Immature natural killer cell (primary cell): ENCODE data around the gene CHTOP. TPM values are rescaled to one million over a fixed set of nuclear protein-coding genes. Genes with fewer than 3 reads are reported as not detected.
"Not testable (repeated sequence)": the region's sequence is repeated elsewhere in the genome, so short reads cannot be mapped to it uniquely, and the experiment has no call there.

Experiments used
- DNase-seq, 3 donors: peaks; one replicate each; pipeline ENCODE4 v3.0.0; 2022; ENCODE audit warnings: mixed read lengths in 1 of 3
- H3K27ac Mint-ChIP-seq, 6 donors: one replicate each; pipeline ENCODE4 v1.8.0; 2020; ENCODE audit warnings: mixed read lengths in 6 of 6, mild to moderate bottlenecking in 5 of 6, inconsistent platforms in 4 of 6, moderate library complexity in 3 of 6
- H3K27me3 Mint-ChIP-seq, 3 donors: one replicate each; pipeline ENCODE4 v1.8.0; 2020 to 2021; ENCODE audit warnings: low read depth in 3 of 3, mild to moderate bottlenecking in 3 of 3, mixed read lengths in 3 of 3, moderate library complexity in 3 of 3, inconsistent platforms in 1 of 3
- H3K36me3 Mint-ChIP-seq, 3 donors: one replicate each; pipeline ENCODE4 v1.8.0; 2020; ENCODE audit warnings: mixed read lengths in 3 of 3, inconsistent platforms in 2 of 3, mild to moderate bottlenecking in 2 of 3
- H3K4me1 Mint-ChIP-seq, 2 donors: one replicate each; pipeline ENCODE4 v1.8.0; 2020; ENCODE audit warnings: inconsistent platforms in 2 of 2, mild to moderate bottlenecking in 2 of 2, mixed read lengths in 2 of 2, moderate library complexity in 1 of 2
- H3K4me3 Mint-ChIP-seq, 5 donors: one replicate each; pipeline ENCODE4 v1.8.0; 2020; ENCODE audit warnings: mild to moderate bottlenecking in 5 of 5, mixed read lengths in 5 of 5, inconsistent platforms in 3 of 5, moderate library complexity in 3 of 5
- H3K9me3 Mint-ChIP-seq, 6 donors: one replicate each; pipeline ENCODE4 v1.8.0; 2020; ENCODE audit warnings: mild to moderate bottlenecking in 6 of 6, mixed read lengths in 6 of 6, inconsistent platforms in 4 of 6, moderate library complexity in 3 of 6
- polyA plus RNA-seq, 3 donors: library from polyadenylated mRNA; unstranded; fragments of 300-500 nt; fragmentation: Illumina TruSeq; gene quantifications; one replicate each; pipeline ENCODE4 v1.2.3, GENCODE V29; 2021

The CHTOP gene
- polyA plus RNA-seq, 3 donors from 2014 or later = 37.5 to 70.8 (median 63.1) TPM

- no peak overlapping the region for H3K4me3 Mint-ChIP-seq
- H3K27me3 Mint-ChIP-seq = peaks cover 4 to 16% (median 13%) of the 10 kb centered on the region in 3 donors
- H3K36me3 Mint-ChIP-seq = no peaks in the 10 kb centered on the region
- DNase-seq = no peak
- no peaks in the 10 kb centered on the region for H3K9me3 Mint-ChIP-seq
- no peak overlapping the region for H3K27ac Mint-ChIP-seq
- peaks cover 23 to 44% of the 10 kb centered on the region in 2 donors for H3K4me1 Mint-ChIP-seq
Observed at GRCh38 chr1:153630384-153630783, 3.5 kb upstream of the CHTOP start.

DNA sequence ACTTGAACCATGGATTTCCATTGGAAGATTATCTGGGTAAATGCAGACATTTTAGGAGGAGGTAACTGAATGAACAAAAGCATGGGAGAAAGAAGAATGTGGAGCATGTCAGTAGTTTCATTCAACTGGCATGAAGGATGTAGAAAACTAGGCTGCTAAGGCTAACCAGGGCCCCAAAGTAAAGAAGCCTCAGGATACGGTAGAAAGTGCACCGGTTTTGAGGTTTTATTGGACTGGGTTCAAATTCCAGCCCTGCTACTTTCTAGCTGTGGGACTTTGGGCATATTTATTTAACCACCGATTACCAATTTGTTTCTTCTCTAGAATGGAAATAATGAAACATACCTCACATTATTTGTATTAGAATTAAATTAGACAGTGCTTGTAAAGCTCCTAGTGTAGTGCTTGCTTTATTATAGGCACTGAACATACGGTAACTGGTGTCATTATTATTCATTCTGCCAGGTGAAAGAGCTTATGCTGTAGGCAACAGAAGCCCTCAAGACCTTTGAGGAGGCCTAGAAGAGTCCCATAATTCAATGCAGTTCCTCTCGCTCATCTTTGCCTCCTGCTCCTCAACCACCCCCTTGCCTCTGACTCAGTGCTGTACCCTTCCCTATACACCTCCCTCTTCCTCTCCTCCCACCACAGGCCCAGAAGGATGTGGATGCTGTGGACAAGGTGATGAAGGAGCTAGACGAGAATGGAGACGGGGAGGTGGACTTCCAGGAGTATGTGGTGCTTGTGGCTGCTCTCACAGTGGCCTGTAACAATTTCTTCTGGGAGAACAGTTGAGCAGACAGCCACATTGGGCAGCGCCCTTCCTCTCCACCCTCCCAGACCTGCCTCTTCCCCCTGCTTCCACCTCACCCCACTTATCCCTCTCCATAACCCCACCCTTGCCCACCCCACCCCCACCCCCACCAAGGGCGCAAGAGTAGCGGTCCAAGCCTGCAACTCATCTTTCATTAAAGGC, 2.5 kb upstream of the CHTOP start:
- peaks cover 4 to 14% (median 13%) of the 10 kb centered on the region in 3 donors for H3K27me3 Mint-ChIP-seq
- peaks cover 30 to 46% of the 10 kb centered on the region in 2 donors for H3K4me1 Mint-ChIP-seq
- H3K36me3 Mint-ChIP-seq = no peaks in the 10 kb centered on the region

DNA sequence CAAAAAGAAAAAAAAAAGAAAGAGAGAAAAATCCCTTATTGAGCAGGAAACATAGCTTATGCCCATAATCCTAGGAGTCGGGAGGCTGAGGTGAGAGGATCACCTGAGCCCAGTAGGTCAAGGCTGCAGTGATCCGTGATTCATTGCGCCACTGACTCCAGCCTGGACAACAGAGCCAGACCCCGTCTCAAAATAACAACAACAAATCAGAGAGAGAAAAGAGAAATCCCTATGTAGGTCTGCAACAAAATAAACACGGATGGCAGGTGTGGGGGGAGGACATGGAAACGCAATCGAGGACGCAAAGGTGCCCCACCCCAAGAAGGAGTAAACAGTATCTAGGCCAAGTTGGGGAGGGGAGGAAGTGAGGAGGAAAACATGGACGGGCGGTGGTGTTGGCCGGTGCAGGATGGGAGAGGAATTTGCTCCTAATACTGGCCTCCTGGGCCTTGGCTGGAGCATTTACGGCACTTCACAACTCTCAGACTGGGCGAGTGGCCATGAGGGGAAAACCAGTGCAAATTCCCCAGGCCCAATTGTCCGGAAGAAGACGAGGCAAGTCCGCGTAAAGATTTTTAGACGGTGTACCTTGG, 609 bp upstream of the CHTOP start:
- H3K9me3 Mint-ChIP-seq = no peaks in the 10 kb centered on the region
- H3K27me3 Mint-ChIP-seq = peaks cover 4 to 14% (median 11%) of the 10 kb centered on the region in 3 donors
- H3K4me3 Mint-ChIP-seq = peak overlapping the region; percentile 98 to 100 (median 99)
- H3K4me1 Mint-ChIP-seq = peaks cover 36 to 48% of the 10 kb centered on the region in 2 donors
- H3K36me3 Mint-ChIP-seq = peaks cover 10 to 11% (median 11%) of the 10 kb centered on the region in 3 donors
- peak overlapping the region; percentile 99 to 100 (median 100) for H3K27ac Mint-ChIP-seq
- no peak for DNase-seq

More for the DNA sequence above, 2.5 kb upstream of the CHTOP start:
- no peak for DNase-seq
- H3K4me3 Mint-ChIP-seq = no peak overlapping the region
- peak overlapping the region in 1 of 6 donors; percentile 61 for H3K27ac Mint-ChIP-seq
- H3K9me3 Mint-ChIP-seq = no peaks in the 10 kb centered on the region

DNA sequence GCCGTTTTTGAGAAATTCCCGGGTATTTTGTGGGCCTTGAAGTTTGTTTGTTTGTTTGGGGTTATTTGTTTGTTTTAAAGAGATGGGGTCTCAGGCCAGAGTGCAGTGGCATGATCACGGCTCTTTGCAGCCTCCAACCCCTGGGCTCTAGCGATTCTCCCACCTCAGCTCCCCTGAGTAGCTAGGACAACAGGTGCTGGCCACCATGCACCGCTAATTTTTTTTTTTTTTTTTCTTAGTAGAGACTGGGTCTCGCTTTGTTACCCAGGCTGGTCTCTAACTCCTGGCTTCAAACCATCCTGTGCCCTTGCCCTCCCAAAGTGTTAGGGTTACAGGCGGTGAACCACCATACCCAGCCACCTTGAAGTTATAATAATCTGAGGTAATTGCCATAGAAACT, 2.0 kb downstream of the CHTOP start:
- Mint-ChIP-seq H3K27me3 (peaks cover 4 to 13% (median 7%) of the 10 kb centered on the region in 3 donors), H3K4me3 (peak overlapping the region; percentile 69 to 85 (median 78)), H3K27ac (peak overlapping the region; percentile 34 to 88 (median 80)), H3K9me3 (no peaks in the 10 kb centered on the region), H3K36me3 (peaks cover 10 to 11% (median 11%) of the 10 kb centered on the region in 3 donors), H3K4me1 (peaks cover 36 to 51% of the 10 kb centered on the region in 2 donors)
- DNase-seq = no peak

DNA sequence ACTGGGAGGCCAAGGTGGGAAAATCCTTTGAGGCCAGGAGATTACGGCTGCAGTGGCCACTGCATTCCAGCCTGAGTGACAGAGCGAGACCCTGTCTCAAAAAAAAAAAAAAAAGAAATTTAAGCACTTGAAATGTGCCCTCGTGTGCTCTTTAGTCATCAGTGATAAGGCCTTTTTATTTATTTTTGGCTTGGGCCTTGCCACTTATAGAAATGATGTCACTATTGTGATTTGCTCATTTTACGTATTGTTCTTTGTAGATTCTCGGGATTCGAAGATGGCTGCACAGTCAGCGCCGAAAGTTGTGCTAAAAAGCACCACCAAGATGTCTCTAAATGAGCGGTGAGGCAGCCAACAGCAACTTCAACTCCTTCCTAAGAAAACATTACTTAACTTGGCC, 2.4 kb downstream of the CHTOP start:
- H3K27ac Mint-ChIP-seq = peak overlapping the region in 3 of 6 donors; percentile 34 to 88 (median 87)
- peak overlapping the region in 3 of 5 donors; percentile 78 to 85 (median 81) for H3K4me3 Mint-ChIP-seq
- H3K4me1 Mint-ChIP-seq = peaks cover 40 to 55% of the 10 kb centered on the region in 2 donors
- H3K27me3 Mint-ChIP-seq = peaks cover 4 to 13% (median 7%) of the 10 kb centered on the region in 3 donors
- no peaks in the 10 kb centered on the region for H3K9me3 Mint-ChIP-seq
- H3K36me3 Mint-ChIP-seq = peaks cover 10 to 15% (median 14%) of the 10 kb centered on the region in 3 donors
- DNase-seq = no peak

DNA sequence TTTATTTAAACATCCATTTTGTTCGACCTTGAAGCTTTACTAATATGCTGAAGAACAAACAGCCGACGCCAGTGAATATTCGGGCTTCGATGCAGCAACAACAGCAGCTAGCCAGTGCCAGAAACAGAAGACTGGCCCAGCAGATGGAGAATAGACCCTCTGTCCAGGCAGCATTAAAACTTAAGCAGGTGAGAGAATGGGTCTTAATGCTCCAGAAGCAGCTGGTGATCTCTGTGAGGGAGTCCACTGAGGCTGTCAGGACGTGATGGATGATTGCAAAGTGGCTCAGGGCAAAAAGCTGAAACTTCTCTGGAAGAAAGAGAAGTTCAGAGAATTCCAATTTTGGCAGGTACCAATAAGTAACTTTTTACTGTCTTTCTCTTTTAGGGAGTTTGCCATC, 4.4 kb downstream of the CHTOP start:
- no peak overlapping the region for H3K4me3 Mint-ChIP-seq

GRCh38 chr1:153639280-153639679, 5.4 kb downstream of the CHTOP start:
- DNase-seq = no peak
- H3K27ac Mint-ChIP-seq = no peak overlapping the region
- H3K27me3 Mint-ChIP-seq = peaks cover 0 to 5% (median 3%) of the 10 kb centered on the region in 3 donors
- no peak overlapping the region for H3K4me3 Mint-ChIP-seq
- peaks cover 46 to 68% of the 10 kb centered on the region in 2 donors for H3K4me1 Mint-ChIP-seq
- H3K9me3 Mint-ChIP-seq = no peaks in the 10 kb centered on the region
- peaks cover 18 to 33% (median 28%) of the 10 kb centered on the region in 3 donors for H3K36me3 Mint-ChIP-seq

More for the DNA sequence above, 4.4 kb downstream of the CHTOP start:
- Mint-ChIP-seq H3K9me3 (no peaks in the 10 kb centered on the region), H3K27me3 (peaks cover 4 to 11% (median 11%) of the 10 kb centered on the region in 3 donors), H3K4me1 (peaks cover 45 to 68% of the 10 kb centered on the region in 2 donors), H3K27ac (no peak overlapping the region), H3K36me3 (peaks cover 10 to 26% (median 21%) of the 10 kb centered on the region in 3 donors)
- DNase-seq = no peak

DNA sequence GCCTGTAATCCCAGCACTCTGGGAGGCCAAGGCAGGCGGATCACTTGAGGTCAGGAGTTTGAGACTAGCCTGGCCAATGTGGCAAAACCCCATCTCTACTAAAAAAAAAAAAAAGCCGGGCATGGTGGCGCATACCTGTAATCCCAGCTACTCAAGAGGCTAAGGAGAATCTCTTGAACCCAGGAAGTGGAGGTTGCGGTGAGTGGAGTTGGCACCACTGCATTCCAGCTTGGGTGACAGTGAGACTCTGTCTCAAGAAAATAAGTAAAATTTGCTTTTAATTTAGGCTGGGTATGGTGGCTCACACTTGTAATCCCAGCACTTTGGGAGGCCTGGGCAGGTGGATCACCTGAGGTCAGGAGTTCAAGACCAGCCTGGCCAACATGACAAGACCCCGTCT, 6.3 kb downstream of the CHTOP start:
- H3K4me3 Mint-ChIP-seq, H3K9me3 Mint-ChIP-seq, DNase-seq, H3K27ac Mint-ChIP-seq, H3K27me3 Mint-ChIP-seq: not testable (repeated sequence)
- peaks cover 45 to 68% of the 10 kb centered on the region in 2 donors for H3K4me1 Mint-ChIP-seq
- H3K36me3 Mint-ChIP-seq = peaks cover 21 to 39% (median 35%) of the 10 kb centered on the region in 3 donors

DNA sequence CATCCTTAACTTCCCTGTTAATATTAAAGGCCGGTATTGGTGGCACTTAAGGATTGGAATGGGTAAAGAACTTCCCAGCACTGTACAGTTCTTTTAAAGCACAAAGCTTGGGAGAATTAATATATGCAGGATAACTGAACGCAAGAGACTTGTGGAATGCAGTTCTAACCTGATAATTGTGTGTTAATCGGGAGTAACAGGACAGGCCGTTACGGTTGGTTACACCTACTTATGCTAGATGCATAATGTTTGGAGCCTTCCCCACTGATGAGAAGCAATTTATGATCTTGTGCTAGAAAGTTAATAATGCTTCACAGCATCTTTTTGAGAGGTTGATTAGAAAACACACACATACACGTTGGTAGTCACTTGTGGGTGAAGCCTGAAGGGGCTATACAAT, 7.0 kb downstream of the CHTOP start:
- Mint-ChIP-seq H3K9me3 (no peaks in the 10 kb centered on the region), H3K36me3 (peaks cover 21 to 45% (median 41%) of the 10 kb centered on the region in 3 donors), H3K4me3 (no peak overlapping the region), H3K27ac (peak overlapping the region in 1 of 6 donors; percentile 40), H3K27me3 (peaks cover 0 to 5% (median 0%) of the 10 kb centered on the region in 3 donors), H3K4me1 (peaks cover 46 to 69% of the 10 kb centered on the region in 2 donors)
- DNase-seq = no peak

DNA sequence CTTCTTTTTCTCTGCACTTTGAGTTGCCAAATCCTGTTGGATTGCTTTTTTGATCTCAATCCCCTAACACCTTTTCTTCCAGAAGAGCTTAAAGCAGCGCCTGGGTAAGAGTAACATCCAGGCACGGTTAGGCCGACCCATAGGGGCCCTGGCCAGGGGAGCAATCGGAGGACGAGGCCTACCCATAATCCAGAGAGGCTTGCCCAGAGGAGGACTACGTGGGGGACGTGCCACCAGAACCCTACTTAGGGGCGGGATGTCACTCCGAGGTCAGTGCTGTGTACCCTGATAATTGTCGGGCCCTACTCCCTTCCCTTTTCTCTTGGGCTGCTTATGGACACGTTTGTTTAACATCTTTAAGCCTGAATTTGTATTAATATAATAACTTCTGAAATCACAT, 8.3 kb downstream of the CHTOP start:
- H3K9me3 Mint-ChIP-seq = no peaks in the 10 kb centered on the region
- H3K36me3 Mint-ChIP-seq = peaks cover 16 to 46% (median 38%) of the 10 kb centered on the region in 3 donors
- H3K4me3 Mint-ChIP-seq = no peak overlapping the region

GRCh38 chr1:153643100-153643499, 9.2 kb downstream of the CHTOP start:
- no peak for DNase-seq
- Mint-ChIP-seq H3K36me3 (peaks cover 15 to 40% (median 33%) of the 10 kb centered on the region in 3 donors), H3K27ac (peak overlapping the region in 2 of 6 donors; percentile 26 to 63), H3K9me3 (no peaks in the 10 kb centered on the region), H3K27me3 (peaks cover 0 to 7% (median 0%) of the 10 kb centered on the region in 3 donors), H3K4me1 (peaks cover 49 to 72% of the 10 kb centered on the region in 2 donors), H3K4me3 (no peak overlapping the region)

More for the DNA sequence above, 8.3 kb downstream of the CHTOP start:
- Mint-ChIP-seq H3K27me3 (peaks cover 0 to 5% (median 0%) of the 10 kb centered on the region in 3 donors), H3K27ac (peak overlapping the region in 1 of 6 donors; percentile 31), H3K4me1 (peaks cover 48 to 71% of the 10 kb centered on the region in 2 donors)
- no peak for DNase-seq

DNA sequence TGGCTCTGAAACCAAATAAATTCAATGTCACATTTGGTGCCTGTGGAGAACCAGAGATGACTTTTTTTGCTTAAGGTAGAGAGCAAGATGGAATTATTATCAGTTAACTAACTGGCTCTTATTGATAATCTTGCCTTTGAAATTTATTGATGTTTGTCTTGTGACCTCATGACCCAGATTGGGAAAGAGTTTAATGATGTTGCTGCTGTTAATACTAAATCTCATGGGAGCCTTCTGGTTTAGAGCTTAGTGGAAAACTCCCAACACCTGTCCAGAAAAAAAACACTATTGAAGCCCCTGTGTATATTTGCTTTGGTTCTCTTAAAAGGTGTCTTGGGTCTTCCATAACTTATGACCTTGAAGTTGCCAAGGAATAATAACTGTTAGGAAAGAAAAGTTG, 9.9 kb downstream of the CHTOP start:
- H3K9me3 Mint-ChIP-seq = no peaks in the 10 kb centered on the region
- peaks cover 49 to 73% of the 10 kb centered on the region in 2 donors for H3K4me1 Mint-ChIP-seq
- peaks cover 0 to 7% (median 2%) of the 10 kb centered on the region in 3 donors for H3K27me3 Mint-ChIP-seq
- peaks cover 15 to 40% (median 33%) of the 10 kb centered on the region in 3 donors for H3K36me3 Mint-ChIP-seq
- H3K27ac Mint-ChIP-seq = peak overlapping the region in 5 of 6 donors; percentile 19 to 66 (median 59)
- H3K4me3 Mint-ChIP-seq = no peak overlapping the region
- no peak for DNase-seq

DNA sequence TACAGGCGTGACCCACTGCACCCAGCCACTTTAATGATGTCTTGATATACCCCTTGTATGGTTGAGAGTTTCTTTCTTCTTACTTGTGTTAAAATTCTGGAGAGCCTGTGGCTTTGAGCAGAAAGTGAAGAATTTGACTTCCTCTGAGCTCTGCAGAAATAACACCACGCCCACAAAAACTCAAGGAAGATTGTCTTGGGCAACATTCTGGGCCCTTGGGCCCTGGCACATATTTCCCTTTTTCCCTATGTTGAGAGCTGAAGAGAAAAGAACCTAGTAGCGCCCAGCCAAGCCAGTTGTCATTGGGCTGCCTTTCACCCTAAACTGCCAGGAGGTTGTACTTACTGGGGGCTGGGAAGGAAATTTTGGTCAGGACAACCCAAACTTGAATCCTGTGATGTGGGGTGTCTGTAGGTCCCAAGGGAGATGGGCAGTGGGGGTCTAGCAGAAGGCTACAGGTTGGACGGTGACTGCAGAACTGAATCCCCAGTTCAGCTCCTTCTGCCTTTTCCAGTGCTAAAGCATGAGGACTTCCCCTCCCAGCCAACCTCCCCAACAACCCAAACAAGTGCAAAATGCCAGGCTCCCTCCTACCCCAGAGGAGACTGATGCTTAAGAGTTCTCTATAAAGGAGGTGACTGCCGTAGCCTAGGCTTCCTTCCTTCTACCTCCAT, 12.9 kb downstream of the CHTOP start:
- no peak for DNase-seq

More for the DNA sequence above, 12.9 kb downstream of the CHTOP start:
- Mint-ChIP-seq H3K4me1 (peaks cover 46 to 70% of the 10 kb centered on the region in 2 donors), H3K36me3 (peaks cover 15 to 34% (median 27%) of the 10 kb centered on the region in 3 donors), H3K4me3 (peak overlapping the region in 3 of 5 donors; percentile 31 to 59 (median 50)), H3K27ac (peak overlapping the region; percentile 58 to 89 (median 82)), H3K9me3 (no peaks in the 10 kb centered on the region), H3K27me3 (peaks cover 0 to 4% (median 2%) of the 10 kb centered on the region in 3 donors)
